Measurements from ENCODE around the gene NRBF2.

Gene NRBF2

GRCh38 chr10:63123727-63124362, 9.3 kb upstream of the NRBF2 start:
- TF ChIP-seq CTCF (conservative IDR thresholded peaks at IDR 0.05; ENCODE audit: low read depth, low read length): no peak
- no peak for DNase-seq (ENCODE audit: low read depth)
- H3K4me3 ChIP-seq (ENCODE audit: low read length): no peak overlapping the region

- no peak for DNase-seq (ENCODE audit: low read depth)
- H3K4me3 ChIP-seq (ENCODE audit: low read length): no peak overlapping the region
These were observed 7.7 kb upstream of the NRBF2 start for GRCh38 chr10:63125459-63125858.

GRCh38 chr10:63128443-63128842, 4.7 kb upstream of the NRBF2 start:
- H3K4me3 ChIP-seq (ENCODE audit: low read length): no peak overlapping the region
- TF ChIP-seq CTCF (conservative IDR thresholded peaks at IDR 0.05; ENCODE audit: low read depth, low read length): no peak
- no peak for DNase-seq (ENCODE audit: low read depth)

More at GRCh38 chr10:63125459-63125858, 7.7 kb upstream of the NRBF2 start:
- no peak for TF ChIP-seq CTCF (conservative IDR thresholded peaks at IDR 0.05; ENCODE audit: low read depth, low read length)

GRCh38 chr10:63129888-63130287, 3.2 kb upstream of the NRBF2 start:
- TF ChIP-seq CTCF (conservative IDR thresholded peaks at IDR 0.05; ENCODE audit: low read depth, low read length): no peak
- DNase-seq (ENCODE audit: low read depth): no peak
- H3K4me3 ChIP-seq (ENCODE audit: low read length): no peak overlapping the region

GRCh38 chr10:63132651-63133055, 475 bp upstream of the NRBF2 start:
- peak overlapping the region; percentile 5 for H3K4me3 ChIP-seq (ENCODE audit: low read length)
- TF ChIP-seq CTCF (conservative IDR thresholded peaks at IDR 0.05; ENCODE audit: low read depth, low read length): no peak

GRCh38 chr10:63133821-63134557, 861 bp downstream of the NRBF2 start:
- no peak for DNase-seq (ENCODE audit: low read depth)
- no peak for TF ChIP-seq CTCF (conservative IDR thresholded peaks at IDR 0.05; ENCODE audit: low read depth, low read length)
- H3K4me3 ChIP-seq (ENCODE audit: low read length): peak overlapping the region; percentile 96

More at GRCh38 chr10:63132651-63133055, 475 bp upstream of the NRBF2 start:
- DNase-seq (ENCODE audit: low read depth): no peak

- TF ChIP-seq CTCF (conservative IDR thresholded peaks at IDR 0.05; ENCODE audit: low read depth, low read length): no peak
- no peak overlapping the region for H3K4me3 ChIP-seq (ENCODE audit: low read length)
- peak; percentile 95 for DNase-seq (ENCODE audit: low read depth)
These were observed 4.2 kb downstream of the NRBF2 start for GRCh38 chr10:63137306-63137705.

All from retinal pigment epithelial cell (primary cell).